GM18867 (cell line): Measurements from ENCODE around the gene HTRA3.

ENCODE experiments used
- ATAC-seq: cut with Tn5 transposase; IDR thresholded peaks from one replicate; pipeline ENCODE4 v1.9.1; 2021; ENCODE audit warnings: mild to moderate bottlenecking, moderate library complexity; ENCODE audit not compliant: unreplicated experiment

HTRA3 gene

DNA sequence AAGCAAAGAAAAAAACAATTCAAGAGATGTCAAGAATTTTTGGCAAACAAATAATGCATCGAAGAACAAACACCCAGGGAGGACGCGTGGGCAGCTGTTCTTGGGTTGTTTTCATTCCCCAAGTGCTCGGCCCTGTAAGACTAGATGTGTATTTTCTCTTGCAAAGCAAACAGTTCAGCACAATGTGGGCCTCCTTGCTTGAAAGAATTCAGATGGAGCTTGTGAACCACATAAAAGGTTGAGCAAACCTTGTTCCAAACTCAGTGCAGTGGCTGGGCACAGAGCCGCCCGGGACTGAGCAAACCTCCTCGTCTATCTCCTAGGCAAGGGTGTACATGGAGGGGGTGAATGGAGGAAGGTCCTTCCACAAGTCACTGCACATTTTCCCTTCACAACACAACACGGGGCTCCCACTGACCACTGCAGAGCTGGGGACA lies 82.4 kb downstream of the HTRA3 start:
- no peak for ATAC-seq

DNA sequence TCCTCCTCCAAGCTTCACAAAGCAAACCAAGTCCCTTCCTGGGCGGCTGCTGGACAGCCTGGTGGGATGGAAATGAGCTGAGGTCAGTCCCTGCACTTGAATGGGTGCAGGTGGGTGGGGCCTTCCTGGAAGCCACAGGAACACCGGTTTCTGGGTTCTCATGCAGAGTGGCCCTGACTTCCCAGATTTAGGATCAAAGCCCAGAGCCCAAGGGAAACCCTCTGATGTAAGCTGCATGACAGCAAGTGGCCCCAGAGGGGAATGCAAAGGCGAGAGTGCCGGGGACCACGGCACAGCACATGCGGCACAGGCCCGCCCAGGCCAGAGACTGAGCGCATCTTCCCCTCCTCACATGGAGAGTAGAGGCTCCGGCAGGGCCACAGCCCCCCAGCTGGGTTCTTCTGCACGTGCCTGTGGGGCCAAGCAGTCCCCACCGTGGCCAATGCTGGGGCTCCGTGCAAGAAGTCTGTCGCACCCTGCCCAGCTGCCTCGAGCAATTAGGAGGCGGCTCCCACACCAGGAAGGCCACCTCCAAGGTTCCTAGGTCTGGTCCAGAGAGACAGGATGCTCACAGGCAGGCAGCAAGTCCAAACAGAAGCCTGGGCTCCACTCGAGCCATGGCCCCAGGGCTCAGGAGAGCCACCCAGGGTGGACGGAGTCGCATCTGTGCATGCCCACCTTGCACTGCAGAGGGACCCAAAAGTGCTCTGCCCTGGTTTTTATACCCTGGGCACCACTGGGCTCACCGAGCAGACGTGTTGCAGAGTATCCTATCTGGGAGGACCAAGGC lies 83.0 kb downstream of the HTRA3 start:
- ATAC-seq: no peak

DNA sequence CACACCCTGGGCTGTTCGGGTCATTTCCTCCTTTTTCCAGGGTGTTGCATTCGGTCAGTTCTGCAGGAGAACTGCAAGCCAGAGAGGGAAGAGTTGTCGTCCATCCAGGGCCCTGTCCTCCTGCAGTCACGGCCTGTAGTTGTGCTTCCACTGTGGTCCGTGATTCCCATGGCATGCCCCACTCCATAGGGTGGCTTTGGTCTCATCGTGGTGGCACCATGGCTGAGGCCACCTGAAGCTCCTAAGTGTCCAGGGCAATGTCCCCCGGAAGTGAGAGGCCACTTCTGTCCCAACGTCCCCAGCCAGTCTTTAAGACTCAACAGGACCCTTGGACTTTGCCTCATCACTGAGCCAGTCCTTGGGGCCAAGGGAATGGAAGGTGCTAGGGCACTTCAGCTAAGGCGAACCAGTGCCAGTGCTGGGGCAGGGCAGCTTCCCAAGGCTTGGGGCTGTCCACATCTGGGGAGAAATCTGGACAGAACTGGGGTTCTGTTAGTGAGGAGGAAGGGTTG lies 83.7 kb downstream of the HTRA3 start:
- no peak for ATAC-seq

DNA sequence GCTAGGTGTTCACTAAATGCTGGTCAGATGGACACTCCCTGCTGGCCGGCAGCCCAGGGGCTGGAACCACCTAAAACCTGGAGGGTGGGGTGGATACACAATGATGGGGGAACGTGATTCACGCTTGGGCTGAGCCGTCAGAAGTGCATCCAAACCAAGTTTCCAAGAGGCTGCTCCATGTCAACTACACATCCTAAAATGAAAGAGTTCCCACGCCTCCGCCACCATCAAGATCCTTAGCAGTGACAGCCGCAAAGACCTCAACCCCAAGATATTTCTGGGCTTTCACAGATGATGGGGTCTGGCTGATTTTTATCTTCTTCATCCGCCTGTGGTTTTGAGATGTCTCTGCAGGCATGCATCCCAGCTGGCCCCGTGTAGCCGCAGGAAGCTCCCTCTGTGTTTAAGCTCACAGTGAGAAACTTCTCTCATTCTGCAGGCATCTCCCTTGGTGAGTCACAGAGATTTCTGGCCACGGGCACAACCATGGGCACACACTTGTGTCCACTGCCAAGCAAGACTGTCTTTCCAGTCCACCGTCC lies 84.4 kb downstream of the HTRA3 start:
- ATAC-seq: no peak

DNA sequence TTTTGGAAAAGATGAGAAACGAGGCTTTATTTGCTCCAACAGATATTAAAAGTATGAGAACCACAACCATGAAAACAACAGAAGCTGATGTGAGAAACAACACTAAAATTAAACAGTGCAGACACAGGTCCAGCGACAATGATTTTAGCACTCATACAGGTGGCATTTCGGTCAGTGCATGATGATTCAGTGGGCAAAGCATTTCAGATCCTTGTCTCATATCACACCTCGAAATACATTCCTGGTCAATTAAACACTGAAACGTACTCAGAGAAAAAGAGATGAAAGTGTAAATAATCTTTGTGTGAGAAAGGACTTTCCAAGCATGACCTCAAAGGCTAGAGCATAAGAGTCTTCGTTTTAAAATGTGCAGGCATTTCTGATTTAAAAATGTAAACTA lies 85.8 kb downstream of the HTRA3 start:
- no peak for ATAC-seq

DNA sequence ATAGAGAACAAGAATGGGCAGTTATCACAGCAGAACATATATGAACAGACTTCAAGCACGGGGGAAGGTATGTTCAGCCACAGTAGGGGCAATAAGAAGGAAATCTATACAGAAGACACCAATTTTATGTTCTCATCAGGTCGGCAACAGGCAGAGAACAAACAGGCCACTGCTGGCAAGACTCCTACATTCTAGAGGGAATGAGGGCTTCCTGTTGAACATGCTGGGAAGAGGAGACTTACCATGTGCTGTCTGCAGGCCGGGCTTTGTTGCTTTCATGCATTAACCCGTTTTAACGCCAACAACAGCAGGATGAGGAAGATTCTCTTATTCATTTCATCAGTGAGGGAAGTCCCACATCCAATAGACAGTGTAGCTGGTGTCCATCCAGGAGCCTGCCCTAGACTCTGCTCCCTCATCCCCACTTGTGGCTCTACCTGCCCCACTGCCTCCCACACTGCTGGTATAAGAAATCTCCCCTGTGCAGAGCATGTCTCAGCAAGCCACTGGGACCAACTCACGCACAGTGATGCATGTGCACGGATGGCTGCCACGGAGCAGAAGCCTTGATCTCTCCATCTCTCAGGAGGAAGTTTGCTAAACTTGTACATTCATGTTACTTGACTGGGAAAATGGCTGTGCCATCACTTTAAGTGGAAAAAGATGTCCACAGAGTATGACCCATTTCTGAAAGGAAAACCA lies 86.5 kb downstream of the HTRA3 start:
- ATAC-seq: no peak
